GM23338 (cell line): Measurements from ENCODE around the gene MPIG6B. TPM values are rescaled to one million over a fixed set of nuclear protein-coding genes. Genes with fewer than 3 reads are reported as not detected.

Experiments used
- ATAC-seq: fragments of 200-7000 bp; cut with Tn5 transposase; 3 replicates; pipeline ENCODE4 v1.9.1; 2020
- DNase-seq: peaks from one replicate; pipeline ENCODE4 v3.0.0-alpha.2; 2015; ENCODE audit warnings: low spot score
- H2AFZ ChIP-seq: fragments of 200-600 bp; sonication (generic); 2 replicates; pipeline ENCODE4 v1.8.0; 2016; ENCODE audit warnings: antibody characterized with exemption, mild to moderate bottlenecking, moderate library complexity
- H3F3A ChIP-seq: fragments of 200-600 bp; sonication (generic); replicated peaks from 2 replicates; pipeline ENCODE4 v1.8.0; 2017; ENCODE audit warnings: antibody characterized with exemption, mixed run types, low read depth
- H3K27ac ChIP-seq: fragments of 200-600 bp; sonication (generic); 2 replicates; pipeline ENCODE4 v1.6.1; 2016; ENCODE audit warnings: low read depth
- H3K27me3 ChIP-seq: fragments of 200-600 bp; sonication (generic); 2 replicates; pipeline ENCODE4 v1.8.0; 2016; ENCODE audit warnings: mild to moderate bottlenecking, mixed run types, moderate library complexity; ENCODE audit not compliant: insufficient read depth
- H3K36me3 ChIP-seq: fragments of 200-600 bp; sonication (generic); 2 replicates; pipeline ENCODE4 v1.8.0; 2016; ENCODE audit warnings: mild to moderate bottlenecking; ENCODE audit not compliant: insufficient read depth
- H3K4me1 ChIP-seq: fragments of 200-600 bp; sonication (generic); 2 replicates; pipeline ENCODE4 v1.8.0; 2016; ENCODE audit warnings: mild to moderate bottlenecking, moderate library complexity; ENCODE audit not compliant: insufficient read depth
- H3K4me2 ChIP-seq: fragments of 200-600 bp; sonication (generic); 2 replicates; pipeline ENCODE4 v1.7.1; 2017; ENCODE audit warnings: mixed run types
- H3K4me3 ChIP-seq: fragments of 200-600 bp; sonication (generic); 2 replicates; pipeline ENCODE4 v1.6.1; 2016; ENCODE audit warnings: mixed run types
- H3K79me2 ChIP-seq: fragments of 200-600 bp; sonication (generic); replicated peaks from 2 replicates; pipeline ENCODE4 v1.8.0; 2017; ENCODE audit warnings: mild to moderate bottlenecking; ENCODE audit not compliant: insufficient read depth
- H3K9me2 ChIP-seq: fragments of 200-600 bp; sonication (generic); 2 replicates; pipeline ENCODE4 v1.8.0; 2017; ENCODE audit not compliant: insufficient read depth
- H4K20me1 ChIP-seq: fragments of 200-600 bp; sonication (generic); replicated peaks from 2 replicates; pipeline ENCODE4 v1.8.0; 2017; ENCODE audit warnings: mild to moderate bottlenecking; ENCODE audit not compliant: insufficient read depth
- H3K27ac Mint-ChIP-seq: 2 replicates; pipeline ENCODE4 v1.8.0; 2020; ENCODE audit warnings: inconsistent platforms, mild to moderate bottlenecking, moderate library complexity, mixed read lengths
- H3K27me3 Mint-ChIP-seq: 3 replicates; pipeline ENCODE4 v1.8.0; 2022; ENCODE audit warnings: low read depth, mild to moderate bottlenecking, moderate library complexity, mixed read lengths, inconsistent platforms; ENCODE audit not compliant: insufficient read depth, poor library complexity
- H3K36me3 Mint-ChIP-seq: 3 replicates; pipeline ENCODE4 v1.8.0; 2021; ENCODE audit warnings: low read depth, mild to moderate bottlenecking, inconsistent platforms, moderate library complexity, mixed read lengths
- H3K4me1 Mint-ChIP-seq: 3 replicates; pipeline ENCODE4 v1.8.0; 2020; ENCODE audit warnings: mild to moderate bottlenecking, inconsistent platforms, mixed read lengths
- H3K4me3 Mint-ChIP-seq: 3 replicates; pipeline ENCODE4 v1.8.0; 2021; ENCODE audit warnings: moderate library complexity, mild to moderate bottlenecking, inconsistent platforms, mixed read lengths
- H3K9me3 Mint-ChIP-seq: 3 replicates; pipeline ENCODE4 v1.8.0; 2020; ENCODE audit warnings: moderate library complexity, mild to moderate bottlenecking, inconsistent platforms, mixed read lengths
- ETS1 ChIP-seq: IDR thresholded peaks from 2 replicates; pipeline ENCODE4 v1.6.1; 2016; ENCODE audit warnings: antibody characterized with exemption
- STAT1 ChIP-seq: IDR thresholded peaks from one replicate; pipeline ENCODE4 v1.6.1; 2016; ENCODE audit warnings: antibody characterized with exemption; ENCODE audit not compliant: unreplicated experiment
- ZNF331 ChIP-seq: fragments of 250-450 bp; sonication (Bioruptor Pico); IDR thresholded peaks from 2 replicates; pipeline ENCODE4 v1.5.0; 2020; ENCODE audit warnings: low read depth, mild to moderate bottlenecking, moderate library complexity
- ZNF462 ChIP-seq: fragments of 250-450 bp; sonication (Bioruptor Pico); IDR thresholded peaks from 2 replicates; pipeline ENCODE4 v1.5.0; 2020; ENCODE audit warnings: mild to moderate bottlenecking, moderate library complexity
- polyA plus RNA-seq: library from polyadenylated mRNA; unstranded; fragments of >200 nt; fragmentation: Nextera tagmentation; extraction: Ambion mirVana; gene quantifications from 2 replicates; pipeline ENCODE4 v1.2.1, GENCODE V29; 2016
- total RNA-seq: library from RNA; depleted of rRNA; stranded (reverse); fragments of >200 nt; shearing (Covaris generic); gene quantifications from 2 replicates; pipeline ENCODE4 v1.2.3, GENCODE V29; 2014

The MPIG6B gene
- total and polyA plus RNA-seq, 2 experiments from 2014 or later, result 0.13 TPM; not detected in 1

GRCh38 chr6:31765559-31765909 is 42.4 kb downstream of the MPIG6B start:
- H3K4me1 ChIP-seq, result peaks cover 14% of the 10 kb centered on the region
- peak overlapping the region; percentile 41; the same call in 1 of the 3 replicates for H3K4me3 Mint-ChIP-seq

More at GRCh38 chr6:31765559-31765909, 42.4 kb downstream of the MPIG6B start:
- no peak overlapping the region; the same call in 1 of the 2 replicates for H2AFZ ChIP-seq
- Mint-ChIP-seq H3K36me3 (peaks cover 11% of the 10 kb centered on the region), H3K27ac (no peak overlapping the region), H3K4me1 (peaks cover 24% of the 10 kb centered on the region), H3K9me3 (no peaks in the 10 kb centered on the region; the same call in 2 of the 3 replicates), H3K27me3 (peaks cover 15% of the 10 kb centered on the region)
- 0 out of 2 replicates have a peak, but pooled peaks cover 2% of the 10 kb centered on the region for H3F3A ChIP-seq
- no peaks in the 10 kb centered on the region for H4K20me1 ChIP-seq
- H3K36me3 ChIP-seq, result no peaks in the 10 kb centered on the region
- TF ChIP-seq STAT1, result no peak
- TF ChIP-seq ZNF331 (CRISPR knock-in tag), result no peak
- no peak for TF ChIP-seq ETS1
- TF ChIP-seq ZNF462 (CRISPR knock-in tag), result no peak
- H3K79me2 ChIP-seq, result no peaks in the 10 kb centered on the region
- no peaks in the 10 kb centered on the region for H3K9me2 ChIP-seq
- no peaks in the 10 kb centered on the region for H3K27me3 ChIP-seq
- no peak overlapping the region for H3K27ac ChIP-seq
- DNase-seq, result no peak
- peak overlapping the region; percentile 86; the same call in 1 of the 2 replicates for H3K4me2 ChIP-seq
- no peak for ATAC-seq
- peak overlapping the region; percentile 60; the same call in 1 of the 2 replicates for H3K4me3 ChIP-seq
